GM03348 (cell line): ENCODE data around the gene ENPP7.

Source experiments
- DNase-seq: peaks from one replicate; pipeline ENCODE4 v3.0.0; 2012; ENCODE audit warnings: low spot score

The ENPP7 gene

GRCh38 chr17:79732254-79732653 lies 1.5 kb downstream of the ENPP7 start:
- DNase-seq, result no peak

DNA sequence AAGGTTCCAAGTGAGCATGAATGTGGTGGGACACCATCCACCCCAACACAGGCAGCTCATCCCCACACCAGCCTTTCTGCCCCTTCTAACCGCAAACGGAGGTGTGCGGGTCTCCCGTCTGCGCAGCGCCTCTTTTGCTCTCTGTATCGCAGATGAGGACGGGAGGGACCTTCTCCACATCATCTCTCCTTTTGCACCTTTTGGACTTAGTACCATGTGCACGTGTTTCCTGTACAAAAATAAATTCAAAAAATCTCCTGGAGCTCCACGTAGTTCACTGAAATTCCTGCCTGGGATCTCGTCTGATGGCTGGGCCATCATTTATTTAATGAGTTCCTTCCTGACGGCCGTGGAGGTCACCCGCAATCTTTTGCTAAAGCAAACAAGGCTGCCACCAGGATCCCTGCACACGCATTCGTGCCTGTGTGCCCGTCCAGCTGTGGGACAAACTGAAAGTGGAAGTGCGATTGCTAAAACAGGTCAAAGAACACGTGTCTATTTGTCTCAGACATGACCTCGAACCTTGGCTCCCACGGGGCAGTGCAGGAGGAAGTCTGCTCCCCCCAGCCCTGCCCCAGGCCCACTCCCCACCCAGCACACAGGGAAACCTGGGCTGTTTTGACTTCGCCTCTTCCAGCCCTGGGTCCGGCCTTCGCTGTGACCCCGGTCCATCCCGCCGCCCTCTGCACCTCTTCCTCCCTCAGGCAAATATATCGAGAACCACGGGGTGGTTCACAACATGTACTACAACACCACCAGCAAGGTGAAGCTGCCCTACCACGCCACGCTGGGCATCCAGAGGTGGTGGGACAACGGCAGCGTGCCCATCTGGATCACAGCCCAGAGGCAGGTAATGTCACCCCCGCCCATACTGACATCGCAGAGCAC lies 2.3 kb downstream of the ENPP7 start:
- DNase-seq, result no peak

DNA sequence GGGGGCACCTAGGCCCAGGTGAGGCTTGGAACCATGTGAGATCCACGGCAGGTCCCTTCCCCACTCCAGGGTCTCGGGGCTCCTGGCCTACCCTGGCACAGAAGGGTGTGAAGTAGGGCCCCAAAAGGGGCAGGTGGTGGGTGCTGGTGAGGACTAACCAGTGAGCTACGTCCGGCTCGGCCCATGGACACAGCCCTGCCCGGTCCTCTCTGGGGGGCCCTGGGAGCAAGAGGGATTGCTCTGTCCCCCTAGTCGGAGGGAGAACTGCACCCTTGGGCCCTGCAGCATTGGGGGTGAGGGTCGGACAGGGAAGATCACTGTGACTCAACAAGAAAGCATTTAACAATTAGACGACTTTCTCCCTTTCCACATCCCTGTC lies 2.9 kb downstream of the ENPP7 start:
- DNase-seq, result no peak

DNA sequence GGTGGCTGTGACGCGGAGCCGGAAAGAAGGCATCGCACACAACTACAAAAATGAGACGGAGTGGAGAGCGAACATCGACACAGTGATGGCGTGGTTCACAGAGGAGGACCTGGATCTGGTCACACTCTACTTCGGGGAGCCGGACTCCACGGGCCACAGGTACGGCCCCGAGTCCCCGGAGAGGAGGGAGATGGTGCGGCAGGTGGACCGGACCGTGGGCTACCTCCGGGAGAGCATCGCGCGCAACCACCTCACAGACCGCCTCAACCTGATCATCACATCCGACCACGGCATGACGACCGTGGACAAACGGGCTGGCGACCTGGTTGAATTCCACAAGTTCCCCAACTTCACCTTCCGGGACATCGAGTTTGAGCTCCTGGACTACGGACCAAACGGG lies 4.4 kb downstream of the ENPP7 start:
- DNase-seq, result no peak

DNA sequence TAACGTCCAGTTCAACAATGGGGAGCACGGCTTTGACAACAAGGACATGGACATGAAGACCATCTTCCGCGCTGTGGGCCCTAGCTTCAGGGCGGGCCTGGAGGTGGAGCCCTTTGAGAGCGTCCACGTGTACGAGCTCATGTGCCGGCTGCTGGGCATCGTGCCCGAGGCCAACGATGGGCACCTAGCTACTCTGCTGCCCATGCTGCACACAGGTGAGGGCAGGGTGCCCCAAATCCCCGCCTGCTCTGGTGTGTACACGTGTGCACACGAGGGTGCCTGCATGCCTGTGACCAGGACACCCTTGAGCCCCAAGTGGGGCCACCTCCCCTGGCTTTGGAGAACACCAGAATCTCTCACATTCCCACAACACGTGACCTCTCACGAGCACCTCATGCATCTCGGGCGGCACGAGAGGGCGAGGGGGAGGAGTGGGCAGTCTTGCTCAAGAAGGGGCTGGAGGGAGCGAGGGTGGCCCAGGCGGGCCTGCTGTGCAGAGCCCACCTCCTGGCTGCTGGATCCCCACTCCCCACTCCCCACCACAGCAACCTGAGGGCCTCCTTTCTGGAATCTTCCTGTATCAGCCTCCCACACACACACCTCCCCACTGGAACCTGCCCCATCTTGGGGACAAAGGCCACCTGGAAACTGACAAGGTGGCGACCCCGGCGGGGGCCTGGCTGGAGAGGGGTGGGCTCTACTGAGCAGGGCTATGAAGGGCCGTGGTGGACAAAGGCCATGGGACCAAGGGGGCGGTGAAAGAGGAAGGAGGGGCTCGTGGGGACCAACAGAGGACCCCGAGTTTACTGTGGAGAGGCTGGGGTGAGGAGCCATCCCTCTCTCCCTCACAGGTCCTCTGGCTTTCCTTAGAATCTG lies 6.5 kb downstream of the ENPP7 start:
- no peak for DNase-seq

DNA sequence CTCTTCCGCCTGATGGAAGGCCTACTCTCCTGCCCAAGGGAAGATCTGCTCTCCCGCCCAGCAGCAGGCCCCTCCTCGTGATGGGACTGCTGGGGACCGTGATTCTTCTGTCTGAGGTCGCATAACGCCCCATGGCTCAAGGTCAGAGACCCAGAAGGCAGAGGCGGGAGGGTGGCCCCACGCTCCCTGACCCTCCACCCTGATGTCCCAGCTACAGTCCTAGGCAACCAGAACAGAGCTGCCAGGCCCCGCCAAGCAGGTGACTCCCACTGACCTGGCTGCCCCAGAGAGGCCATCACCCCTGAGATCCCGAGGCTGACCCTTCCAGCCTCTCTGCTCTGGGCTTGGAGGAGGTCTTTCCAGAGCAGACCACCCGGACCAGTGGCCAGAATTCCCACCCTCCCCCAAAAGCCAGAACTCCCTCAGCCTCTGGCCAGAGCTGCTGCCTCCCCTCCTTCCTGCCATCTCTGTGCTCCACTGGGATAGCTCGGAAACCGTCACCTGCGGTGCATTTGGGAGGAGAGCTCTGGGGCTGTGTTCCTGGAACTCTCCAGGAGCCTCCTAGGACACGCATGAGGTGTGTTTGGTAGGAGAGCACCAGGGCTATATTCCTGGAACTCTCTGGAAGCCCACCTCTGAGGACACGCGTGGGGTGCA lies 7.3 kb downstream of the ENPP7 start:
- no peak for DNase-seq

- DNase-seq, result no peak
Observed at GRCh38 chr17:79738643-79739042, 7.9 kb downstream of the ENPP7 start.

- no peak for DNase-seq
Observed at GRCh38 chr17:79739148-79740062, 8.7 kb downstream of the ENPP7 start.

- DNase-seq, result no peak
Observed at GRCh38 chr17:79740413-79740812, 9.7 kb downstream of the ENPP7 start.

- DNase-seq, result no peak
Observed at GRCh38 chr17:79741401-79741750, 10.6 kb downstream of the ENPP7 start.

DNA sequence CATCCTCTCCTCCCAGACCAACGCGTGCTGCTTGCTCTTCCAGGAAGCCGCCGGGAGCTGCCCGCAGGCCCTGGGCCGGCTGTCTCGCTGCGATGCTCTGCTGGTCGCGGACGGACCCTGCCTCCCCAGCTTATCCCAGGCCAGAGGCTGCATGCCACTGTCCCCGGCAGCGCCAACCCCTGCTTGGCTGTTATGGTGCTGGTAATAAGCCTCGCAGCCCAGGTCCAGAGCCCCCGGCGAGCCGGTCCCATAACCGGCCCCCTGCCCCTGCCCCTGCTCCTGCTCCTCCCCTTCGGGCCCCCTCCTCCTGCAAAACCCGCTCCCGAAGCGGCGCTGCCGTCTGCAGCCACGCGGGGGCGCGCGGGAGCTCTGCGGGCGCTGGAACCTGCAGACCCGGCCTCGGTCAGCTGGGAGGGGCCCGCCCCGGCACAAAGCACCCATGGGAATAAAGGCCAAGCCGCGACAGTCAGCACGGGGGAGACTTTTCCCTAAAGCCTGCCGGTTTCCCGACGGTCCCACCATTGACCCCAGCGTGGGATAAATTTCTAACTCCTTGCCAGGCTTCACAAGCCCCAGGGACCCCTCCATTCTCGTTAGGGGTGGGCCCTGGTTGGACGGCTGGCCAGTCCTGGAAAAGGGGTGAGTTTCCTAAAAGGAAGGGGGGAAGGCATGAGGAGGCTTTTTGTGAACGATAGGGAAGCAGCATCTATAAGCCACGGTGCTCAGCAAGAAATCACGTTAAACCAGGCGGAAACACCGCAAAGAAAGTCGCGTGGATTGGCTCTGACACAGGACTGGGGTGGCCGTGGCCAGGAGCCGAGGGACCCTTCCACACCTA lies 11.2 kb downstream of the ENPP7 start:
- peak; percentile 91 for DNase-seq

DNA sequence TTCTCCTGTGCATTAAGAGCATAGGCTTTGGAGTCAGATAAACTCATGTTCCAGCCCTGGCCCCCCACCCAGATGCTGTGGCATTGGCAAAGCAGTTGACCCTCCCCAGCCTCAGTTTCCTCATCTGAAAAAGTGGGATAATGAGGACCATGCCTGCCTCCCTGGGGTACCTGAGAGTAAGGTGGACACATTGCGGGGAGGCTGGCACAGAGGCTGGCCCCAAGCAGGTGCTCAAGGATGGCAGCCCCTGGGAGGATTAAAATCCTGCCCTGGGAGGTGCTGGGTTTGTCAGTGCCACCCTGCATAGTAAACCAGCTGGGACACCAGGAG lies 11.8 kb downstream of the ENPP7 start:
- no peak for DNase-seq

- DNase-seq, result no peak
Observed at GRCh38 chr17:79742951-79743476, 12.3 kb downstream of the ENPP7 start.

GRCh38 chr17:79743614-79744013 lies 12.9 kb downstream of the ENPP7 start:
- DNase-seq, result no peak

DNA sequence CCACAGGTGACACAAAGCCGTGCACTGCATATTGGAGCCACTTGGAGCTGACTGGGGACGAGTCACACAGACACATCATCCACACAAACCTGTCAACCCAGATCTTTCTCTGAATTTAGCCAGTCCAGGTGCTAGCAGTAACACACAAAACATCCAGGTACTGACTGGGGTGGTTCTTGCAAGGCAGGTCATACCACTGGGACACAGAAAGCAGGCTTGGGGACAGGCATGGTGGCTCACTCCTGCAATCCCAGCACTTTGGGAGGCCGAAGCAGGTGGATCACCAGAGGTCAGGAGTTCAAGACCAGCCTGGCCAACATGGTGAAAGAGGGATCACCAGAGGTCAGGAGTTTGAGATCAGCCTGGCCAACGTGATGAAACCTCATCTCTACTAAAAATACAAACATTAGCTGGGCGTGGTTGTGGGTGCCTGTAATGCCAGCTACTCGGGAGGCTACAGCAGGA lies 14.9 kb downstream of the ENPP7 start:
- DNase-seq, result no peak

DNA sequence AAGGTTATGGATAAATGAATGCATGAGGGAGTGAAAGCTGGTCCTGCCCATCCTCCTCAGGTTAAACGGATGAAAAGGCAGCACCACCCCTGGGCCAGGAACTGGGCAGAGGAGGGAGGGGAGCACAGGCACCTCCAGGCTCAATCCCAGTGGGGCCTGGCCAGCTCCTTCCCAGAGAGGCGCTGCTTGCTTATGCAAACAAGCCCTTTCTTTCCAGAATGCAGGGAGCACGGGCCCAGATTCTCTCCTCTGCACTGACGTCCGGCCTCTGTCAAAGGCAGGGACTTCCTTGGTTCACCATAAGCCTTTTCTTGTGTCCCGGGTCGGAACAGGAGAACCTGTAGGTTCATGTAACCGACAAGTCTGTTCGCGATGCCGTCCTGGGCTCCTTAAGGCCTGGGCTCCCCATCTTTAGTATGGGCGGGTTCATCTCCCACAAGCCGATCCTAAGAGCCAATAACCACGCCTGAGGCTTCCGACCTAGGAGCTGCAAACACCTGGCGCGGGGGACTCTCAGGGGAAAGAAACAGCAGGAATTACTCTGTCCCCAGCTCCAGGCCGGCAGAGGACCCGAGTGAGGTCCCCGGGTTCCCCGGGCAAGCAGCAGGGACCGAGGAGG lies 16.3 kb downstream of the ENPP7 start:
- no peak for DNase-seq

- DNase-seq, result no peak
Observed at GRCh38 chr17:79747508-79748294, 17.0 kb downstream of the ENPP7 start.

GRCh38 chr17:79748295-79749099 lies 17.8 kb downstream of the ENPP7 start:
- no peak for DNase-seq
